ENCODE results near the gene LTB4R.

- peak; percentile 47; the same call in 1 of the 2 replicates for TF ChIP-seq PATZ1 (CRISPR knock-in tag; IDR thresholded peaks at IDR 0.05; ENCODE audit: borderline replicate concordance)
- TF ChIP-seq CSRNP3 (CRISPR knock-in tag; IDR thresholded peaks at IDR 0.05) = no peak
- TF ChIP-seq GLIS3 (CRISPR knock-in tag; IDR thresholded peaks at IDR 0.05) = no peak
- no peak for TF ChIP-seq ZFP3 (CRISPR knock-in tag; IDR thresholded peaks at IDR 0.05)
- TF ChIP-seq ARNTL (CRISPR knock-in tag; IDR thresholded peaks at IDR 0.05; ENCODE audit: borderline replicate concordance, low read depth) = no peak
- TF ChIP-seq ESRRG (CRISPR knock-in tag; IDR thresholded peaks at IDR 0.05) = no peak
- TF ChIP-seq RARB (CRISPR knock-in tag; IDR thresholded peaks at IDR 0.05) = no peak
- TF ChIP-seq BACH2 (CRISPR knock-in tag; IDR thresholded peaks at IDR 0.05; ENCODE audit: borderline replicate concordance) = no peak
- TF ChIP-seq TSHZ2 (CRISPR knock-in tag; IDR thresholded peaks at IDR 0.05) = no peak
- no peak for TF ChIP-seq ZNF8 (CRISPR knock-in tag; IDR thresholded peaks at IDR 0.05)
- TF ChIP-seq ZC3H10 (CRISPR knock-in tag; IDR thresholded peaks at IDR 0.05) = no peak
Measured at GRCh38 chr14:24366721-24367513, 55.6 kb downstream of the LTB4R start.

All from SK-N-SH treated with all-trans-retinoic acid at 6 μM for 48 hours (cell line).